Colonic mucosa (tissue), 4 donors: ENCODE results near the gene CHI3L1. TPM values are rescaled to one million over a fixed set of nuclear protein-coding genes. Genes with fewer than 3 reads are reported as not detected.

Experiments
- DNase-seq: peaks from one replicate; pipeline ENCODE4 v3.0.0-alpha.2; 2020
- H3K27ac ChIP-seq: fragments of 200-600 bp; one replicate; pipeline ENCODE4 v1.8.0; 2021
- H3K27me3 ChIP-seq: fragments of 200-600 bp; one replicate; pipeline ENCODE4 v1.8.0; 2021
- H3K36me3 ChIP-seq: fragments of 200-600 bp; one replicate; pipeline ENCODE4 v1.8.0; 2021
- H3K4me1 ChIP-seq: fragments of 200-600 bp; one replicate; pipeline ENCODE4 v1.8.0; 2021; ENCODE audit warnings: mild to moderate bottlenecking
- H3K4me3 ChIP-seq: fragments of 200-600 bp; one replicate; pipeline ENCODE4 v1.8.0; 2021
- H3K9ac ChIP-seq, 2 donors: one replicate each; pipeline ENCODE4 v1.7.0; 2013; ENCODE audit warnings: control low read depth in 2 of 2, low read depth in 2 of 2, low read length in 2 of 2
- H3K9me3 ChIP-seq: fragments of 200-600 bp; one replicate; pipeline ENCODE4 v1.8.0; 2021
- CTCF ChIP-seq: fragments of 200-600 bp; IDR thresholded peaks from one replicate; pipeline ENCODE4 v1.8.0; 2022; ENCODE audit warnings: antibody characterized with exemption, mild to moderate bottlenecking
- intact Hi-C: fragments of 100-400 bp; cut with DNase I; formaldehyde crosslinking; loops from one replicate; pipeline ENCODE4 v1.14.1; 2022
- total RNA-seq, 2 donors: library from RNA; stranded (reverse); fragmentation: NEBNext Ultra II Directional in 1 of 2; extraction: Animal tissue kit (Norgen Biotek cat#: 25700) in 1 of 2; gene quantifications; one replicate each; pipeline ENCODE4 v1.2.1, GENCODE V29; 2021
- donor health status: healthy.
- donor health status: DM: no; HTN: no; CAD: no.
- donor health status: DM: no; HTN: no; CAD: no.

The CHI3L1 gene
- total RNA-seq, 2 donors from 2014 or later: 0.61 to 1.3 TPM

GRCh38 chr1:203171341-203172183 is 14.9 kb downstream of the CHI3L1 start:
- H3K4me3 ChIP-seq: no peak overlapping the region
- TF ChIP-seq CTCF: no peak
- H3K4me1 ChIP-seq: no peaks in the 10 kb centered on the region
- intact Hi-C loops: loop anchor here (2.0 to 5.0 kb wide), 2 partner anchors 54 to 133 kb away; no protein-coding TSS in a partner anchor
- DNase-seq: no peak
- no peaks in the 10 kb centered on the region for H3K9me3 ChIP-seq
- no peak overlapping the region for H3K27ac ChIP-seq
- H3K36me3 ChIP-seq: no peaks in the 10 kb centered on the region
- no peak overlapping the region for H3K9ac ChIP-seq
- no peaks in the 10 kb centered on the region for H3K27me3 ChIP-seq

- no peaks in the 10 kb centered on the region for H3K27me3 ChIP-seq
- no peak for TF ChIP-seq CTCF
- no peaks in the 10 kb centered on the region for H3K9me3 ChIP-seq
- no peaks in the 10 kb centered on the region for H3K36me3 ChIP-seq
- intact Hi-C loops: loop anchor here (5.0 kb wide), 1 partner anchor 53 kb away; no protein-coding TSS in a partner anchor
- no peak overlapping the region for H3K4me3 ChIP-seq
- H3K27ac ChIP-seq: no peak overlapping the region
- DNase-seq: no peak
- H3K9ac ChIP-seq: no peak overlapping the region
- H3K4me1 ChIP-seq: no peaks in the 10 kb centered on the region
Measured at GRCh38 chr1:203170625-203171330, 15.7 kb downstream of the CHI3L1 start.

- Histone ChIP-seq H3K4me1 (no peaks in the 10 kb centered on the region), H3K27me3 (no peaks in the 10 kb centered on the region), H3K4me3 (no peak overlapping the region), H3K27ac (no peak overlapping the region), H3K36me3 (no peaks in the 10 kb centered on the region), H3K9ac (no peak overlapping the region), H3K9me3 (no peaks in the 10 kb centered on the region)
- no peak for DNase-seq
- TF ChIP-seq CTCF: no peak
- intact Hi-C loops: loop anchor here (5.0 kb wide), 1 partner anchor 53 kb away; no protein-coding TSS in a partner anchor
Measured at GRCh38 chr1:203169770-203170520, 16.6 kb downstream of the CHI3L1 start.

- Histone ChIP-seq H3K27me3 (no peaks in the 10 kb centered on the region), H3K9ac (no peak overlapping the region), H3K36me3 (no peaks in the 10 kb centered on the region), H3K4me1 (no peaks in the 10 kb centered on the region), H3K9me3 (no peaks in the 10 kb centered on the region), H3K4me3 (no peak overlapping the region), H3K27ac (no peak overlapping the region)
- intact Hi-C loops: no loop called here
- TF ChIP-seq CTCF: no peak
- no peak for DNase-seq
Measured at GRCh38 chr1:203168991-203169390, 17.5 kb downstream of the CHI3L1 start.

GRCh38 chr1:203168256-203168786 is 18.2 kb downstream of the CHI3L1 start:
- intact Hi-C loops: no loop called here
- no peak for DNase-seq
- Histone ChIP-seq H3K36me3 (no peaks in the 10 kb centered on the region), H3K4me1 (no peaks in the 10 kb centered on the region), H3K9me3 (no peaks in the 10 kb centered on the region), H3K27ac (no peak overlapping the region), H3K4me3 (no peak overlapping the region), H3K9ac (no peak overlapping the region), H3K27me3 (no peaks in the 10 kb centered on the region)
- no peak for TF ChIP-seq CTCF
